HG03175 (cell line): ENCODE results near the gene MRC2.

Experiments
- ATAC-seq: cut with Tn5 transposase; IDR thresholded peaks from one replicate; pipeline ENCODE4 v1.9.1; 2021; ENCODE audit warnings: mild to moderate bottlenecking, moderate library complexity; ENCODE audit not compliant: unreplicated experiment

MRC2 gene

GRCh38 chr17:62660629-62661118 is 33.2 kb downstream of the MRC2 start:
- no peak for ATAC-seq

- no peak for ATAC-seq
Measured at GRCh38 chr17:62661337-62661736, 33.9 kb downstream of the MRC2 start.

DNA sequence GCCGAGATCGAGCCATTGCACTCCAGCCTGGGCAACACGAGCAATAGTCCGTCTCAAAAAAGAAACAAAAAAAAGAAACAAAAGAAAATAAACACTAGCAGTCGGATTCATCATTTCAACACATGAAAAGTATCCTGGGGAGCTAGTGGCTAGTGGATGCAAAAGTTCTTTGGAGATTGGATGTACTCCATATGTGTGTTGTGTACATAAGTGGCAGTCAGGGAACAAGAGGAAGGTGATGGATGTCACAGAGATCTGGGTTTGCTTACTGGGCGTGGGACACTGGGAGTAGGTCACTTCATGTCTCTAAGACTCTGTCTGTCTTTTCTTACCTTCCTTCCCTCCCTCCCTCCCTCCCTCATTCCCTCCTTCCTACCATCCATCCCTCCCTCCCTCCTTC is 35.4 kb downstream of the MRC2 start:
- ATAC-seq = no peak

DNA sequence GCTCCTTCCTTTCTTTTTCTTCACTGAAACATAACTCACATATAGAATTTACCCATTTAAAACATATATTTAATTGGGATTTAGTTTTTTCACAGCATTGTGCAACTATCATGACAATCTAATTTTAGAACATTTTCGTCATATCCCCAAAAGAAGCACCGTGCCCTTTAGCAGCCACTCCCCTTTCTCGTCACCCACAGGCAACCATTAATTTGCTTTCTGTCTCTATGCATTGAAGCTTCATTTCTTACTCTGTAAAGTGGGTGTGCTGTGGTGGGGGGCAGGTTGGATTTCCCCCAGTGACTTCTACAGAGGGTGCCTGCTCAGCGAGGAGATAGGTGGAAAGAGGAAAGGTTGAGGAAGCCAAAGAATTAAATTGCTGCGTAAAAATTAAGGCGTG is 35.8 kb downstream of the MRC2 start:
- no peak for ATAC-seq

DNA sequence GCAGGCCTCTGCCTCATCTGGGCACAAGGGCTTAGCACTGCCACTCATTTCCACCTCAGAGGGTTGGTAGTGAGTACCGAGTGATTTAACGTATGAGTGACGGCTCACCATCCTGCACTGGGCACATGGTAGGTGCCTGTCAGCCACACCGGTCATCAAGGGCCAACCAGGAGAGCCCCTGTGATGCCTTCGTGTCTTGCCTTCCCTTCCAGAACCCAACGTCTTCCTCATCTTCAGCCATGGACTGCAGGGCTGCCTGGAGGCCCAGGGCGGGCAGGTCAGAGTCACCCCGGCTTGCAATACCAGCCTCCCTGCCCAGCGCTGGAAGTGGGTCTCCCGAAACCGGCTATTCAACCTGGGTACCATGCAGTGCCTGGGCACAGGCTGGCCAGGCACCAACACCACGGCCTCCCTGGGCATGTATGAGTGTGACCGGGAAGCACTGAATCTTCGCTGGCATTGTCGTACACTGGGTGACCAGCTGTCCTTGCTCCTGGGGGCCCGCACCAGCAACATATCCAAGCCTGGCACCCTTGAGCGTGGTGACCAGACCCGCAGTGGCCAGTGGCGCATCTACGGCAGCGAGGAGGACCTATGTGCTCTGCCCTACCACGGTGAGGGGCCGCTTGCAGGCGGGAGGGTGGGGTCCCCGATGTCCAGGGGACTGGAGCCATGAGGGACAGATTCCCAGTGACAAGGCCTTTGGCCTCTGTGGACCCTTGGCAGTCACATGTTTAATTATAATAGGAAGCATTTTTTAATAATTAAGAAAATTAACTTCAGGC is 37.1 kb downstream of the MRC2 start:
- no peak for ATAC-seq

GRCh38 chr17:62665599-62665998 is 38.1 kb downstream of the MRC2 start:
- no peak for ATAC-seq

DNA sequence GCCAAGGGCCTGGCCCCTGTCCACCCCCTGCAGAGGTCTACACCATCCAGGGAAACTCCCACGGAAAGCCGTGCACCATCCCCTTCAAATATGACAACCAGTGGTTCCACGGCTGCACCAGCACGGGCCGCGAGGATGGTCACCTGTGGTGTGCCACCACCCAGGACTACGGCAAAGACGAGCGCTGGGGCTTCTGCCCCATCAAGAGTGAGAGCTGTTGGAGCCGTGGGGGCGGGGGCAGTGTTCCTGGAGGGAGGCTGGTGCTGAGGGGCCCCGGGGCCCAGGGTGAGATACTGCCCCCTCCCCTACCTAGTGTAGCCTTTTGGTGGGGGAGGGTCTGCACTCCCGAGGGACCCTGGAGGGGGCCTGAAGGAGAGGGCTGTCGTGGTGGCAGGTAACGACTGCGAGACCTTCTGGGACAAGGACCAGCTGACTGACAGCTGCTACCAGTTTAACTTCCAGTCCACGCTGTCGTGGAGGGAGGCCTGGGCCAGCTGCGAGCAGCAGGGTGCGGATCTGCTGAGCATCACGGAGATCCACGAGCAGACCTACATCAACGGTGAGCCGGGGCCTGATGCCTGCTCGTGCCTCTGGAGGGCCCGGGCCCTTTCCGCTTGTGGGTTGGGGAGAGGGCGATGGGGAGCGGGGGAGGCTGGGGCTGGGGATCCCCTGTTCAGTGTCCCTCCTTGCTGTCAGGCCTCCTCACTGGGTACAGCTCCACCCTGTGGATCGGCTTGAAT is 38.8 kb downstream of the MRC2 start:
- no peak for ATAC-seq

DNA sequence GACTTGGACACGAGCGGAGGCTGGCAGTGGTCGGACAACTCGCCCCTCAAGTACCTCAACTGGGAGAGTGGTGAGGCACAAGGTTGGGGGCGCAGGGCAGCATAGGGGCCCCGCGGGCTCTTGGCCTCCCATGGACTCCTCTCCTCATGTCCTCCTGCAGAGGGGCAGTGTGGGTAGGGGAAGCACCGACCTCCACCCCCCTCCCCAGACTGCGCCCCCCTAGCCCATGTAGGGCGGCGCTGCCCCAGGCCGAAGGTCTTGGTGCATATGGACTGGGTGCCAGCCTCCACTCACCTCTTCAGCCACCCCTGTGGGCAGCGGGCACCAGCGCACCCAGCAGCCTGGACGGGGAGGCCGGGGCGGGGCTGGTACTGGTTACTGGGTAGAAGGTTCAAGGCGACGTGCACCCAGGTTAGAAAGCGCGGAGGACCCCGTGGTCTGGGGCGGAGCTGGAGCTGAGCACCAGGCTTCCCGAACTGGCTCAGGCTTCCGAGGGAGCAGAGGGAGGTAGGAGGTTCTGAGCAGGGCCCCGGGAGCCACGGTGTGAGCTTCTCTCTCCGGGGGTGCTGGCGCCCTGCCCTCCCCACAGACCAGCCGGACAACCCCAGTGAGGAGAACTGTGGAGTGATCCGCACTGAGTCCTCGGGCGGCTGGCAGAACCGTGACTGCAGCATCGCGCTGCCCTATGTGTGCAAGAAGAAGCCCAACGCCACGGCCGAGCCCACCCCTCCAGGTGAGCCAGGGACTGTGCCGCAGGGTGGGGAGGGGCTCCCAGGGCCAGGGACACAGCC is 39.5 kb downstream of the MRC2 start:
- ATAC-seq = no peak

GRCh38 chr17:62668091-62668804 is 40.8 kb downstream of the MRC2 start:
- ATAC-seq = no peak

- ATAC-seq = no peak
Measured at GRCh38 chr17:62670202-62670821, 42.8 kb downstream of the MRC2 start.

DNA sequence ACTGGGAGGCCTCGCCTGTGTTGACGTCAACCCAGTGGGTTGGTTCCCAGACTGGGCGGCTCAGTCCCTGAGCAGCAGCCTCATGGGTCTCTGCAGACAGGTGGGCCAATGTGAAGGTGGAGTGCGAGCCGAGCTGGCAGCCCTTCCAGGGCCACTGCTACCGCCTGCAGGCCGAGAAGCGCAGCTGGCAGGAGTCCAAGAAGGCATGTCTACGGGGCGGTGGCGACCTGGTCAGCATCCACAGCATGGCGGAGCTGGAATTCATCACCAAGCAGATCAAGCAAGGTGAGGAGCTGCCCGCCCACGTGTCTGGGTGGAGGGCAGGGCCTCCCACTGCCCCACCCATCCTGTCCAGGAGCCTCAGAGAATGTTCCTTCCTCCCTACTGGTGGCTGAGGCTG is 44.1 kb downstream of the MRC2 start:
- ATAC-seq = no peak

DNA sequence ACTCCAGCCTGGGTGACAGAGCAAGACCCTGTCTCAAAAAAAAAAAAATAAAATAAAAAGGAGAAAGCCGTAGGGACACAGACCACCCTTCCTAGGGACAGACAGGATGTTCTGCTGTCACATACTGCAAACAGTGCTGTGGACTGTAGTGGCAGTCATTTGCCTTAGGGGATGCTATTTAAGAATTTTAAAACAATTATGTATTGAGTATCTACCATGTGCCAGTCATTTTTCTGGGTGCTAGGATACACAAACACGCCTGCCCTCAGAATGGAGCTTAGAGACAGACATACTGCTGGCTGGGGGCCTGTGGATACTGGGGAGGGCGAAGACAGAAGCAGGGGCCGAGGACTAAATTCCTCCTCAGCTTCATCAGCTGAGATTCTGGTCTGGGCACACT is 45.5 kb downstream of the MRC2 start:
- ATAC-seq = no peak

GRCh38 chr17:62673614-62674362 is 46.3 kb downstream of the MRC2 start:
- ATAC-seq = no peak

- no peak for ATAC-seq
Measured at GRCh38 chr17:62674363-62674739, 46.9 kb downstream of the MRC2 start.

- no peak for ATAC-seq
Measured at GRCh38 chr17:62674841-62675240, 47.4 kb downstream of the MRC2 start.

DNA sequence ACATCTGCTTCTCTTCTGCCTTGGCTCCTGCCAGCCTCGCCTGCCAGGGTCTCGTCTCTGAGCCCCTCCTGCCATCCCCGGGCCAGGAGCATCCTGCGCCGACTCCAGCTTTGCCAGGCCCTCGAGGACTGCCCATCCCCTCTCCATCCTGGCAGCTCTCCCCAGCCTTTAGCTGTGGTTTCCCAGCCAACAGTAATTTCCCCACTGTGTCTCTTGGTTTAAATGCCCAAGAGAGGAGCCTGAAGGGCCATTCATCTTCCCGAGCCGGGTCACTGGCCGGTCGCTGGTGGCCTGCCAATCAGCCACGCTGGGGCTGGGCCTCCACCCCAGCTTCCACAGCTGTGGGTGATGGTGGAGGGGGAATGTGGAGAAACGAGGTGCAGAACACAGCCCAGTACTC is 47.8 kb downstream of the MRC2 start:
- ATAC-seq = no peak

DNA sequence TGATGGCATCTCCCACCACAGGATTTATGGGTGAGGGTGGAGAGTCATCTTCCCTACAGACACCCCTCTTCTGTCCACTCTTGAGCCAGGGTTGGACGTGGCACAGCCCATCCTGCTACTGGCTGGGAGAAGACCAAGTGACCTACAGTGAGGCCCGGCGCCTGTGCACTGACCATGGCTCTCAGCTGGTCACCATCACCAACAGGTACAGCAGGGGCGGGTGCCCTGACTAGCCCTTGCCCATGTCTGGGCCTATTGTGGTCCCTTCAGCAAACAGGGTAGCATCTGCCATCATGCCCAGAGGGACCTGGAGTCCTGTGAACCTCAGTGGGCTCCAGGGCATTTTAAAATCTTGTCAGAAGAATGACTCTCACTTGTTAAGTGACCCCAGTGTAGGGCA is 48.2 kb downstream of the MRC2 start:
- ATAC-seq = no peak

GRCh38 chr17:62676231-62676943 is 48.9 kb downstream of the MRC2 start:
- ATAC-seq = no peak

GRCh38 chr17:62676952-62677596 is 49.6 kb downstream of the MRC2 start:
- ATAC-seq = no peak
